ENCODE results near the gene SPPL2A.
"Not testable (repeated sequence)": the region's sequence is repeated elsewhere in the genome, so short reads cannot be mapped to it uniquely, and the experiment has no call there.

Gene SPPL2A

DNA sequence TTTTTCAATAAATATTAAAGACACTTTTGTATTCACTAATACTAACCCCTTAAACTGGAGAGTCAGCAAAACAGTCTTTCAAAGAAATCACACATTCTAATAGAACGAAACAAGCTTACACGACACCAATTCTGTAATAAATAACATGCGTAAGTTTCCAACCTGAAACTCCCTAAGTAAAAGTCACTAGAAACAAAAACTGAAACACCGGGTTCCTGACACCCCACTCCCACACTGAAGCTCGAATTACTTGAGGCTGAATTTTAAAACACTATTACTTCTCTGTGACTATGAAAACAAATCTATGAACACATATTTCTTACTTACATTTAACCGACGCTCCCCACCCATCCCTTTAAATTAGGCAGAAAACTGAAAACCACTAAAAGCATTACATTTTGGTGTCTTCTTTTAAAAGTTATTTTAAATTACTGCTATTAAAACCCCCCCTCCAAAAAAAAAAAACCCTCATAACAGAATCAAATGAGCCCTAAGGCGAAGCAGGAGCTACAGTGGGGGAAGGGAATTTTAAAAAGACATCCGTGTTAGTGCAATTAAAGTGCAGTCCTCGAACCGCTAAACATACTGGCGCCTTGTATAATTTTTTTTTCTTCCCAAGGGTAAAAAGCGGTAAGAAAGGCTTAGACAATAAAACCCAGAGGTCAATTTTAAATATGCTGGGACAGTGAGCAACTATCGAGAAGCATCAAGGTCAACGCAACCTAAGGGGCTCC, 878 bp downstream of the SPPL2A start:
- peak; percentile 40 for DNase-seq

DNA sequence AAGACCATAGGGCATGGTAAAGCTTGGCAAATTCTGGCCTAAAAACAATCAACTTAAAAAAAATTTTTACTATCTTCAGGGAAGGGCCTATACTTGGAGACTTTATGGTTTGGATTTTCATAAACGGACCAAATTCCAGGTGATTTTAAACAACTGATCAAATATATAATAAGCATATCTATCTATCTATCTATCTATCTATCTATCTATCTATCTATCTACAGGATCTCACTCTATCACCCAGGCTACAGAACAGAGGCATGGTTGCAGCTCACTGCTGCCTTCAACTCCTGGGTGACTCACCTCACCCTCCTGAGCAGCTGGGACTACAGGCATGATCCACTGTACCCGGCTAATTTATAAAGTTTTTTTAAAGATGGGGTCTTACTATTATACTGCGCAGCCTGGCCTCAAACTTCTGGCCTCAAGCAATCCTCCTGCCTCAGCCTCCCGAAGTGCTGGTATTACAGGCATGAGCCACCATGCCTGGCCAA, 6.7 kb downstream of the SPPL2A start:
- no peak for DNase-seq

DNA sequence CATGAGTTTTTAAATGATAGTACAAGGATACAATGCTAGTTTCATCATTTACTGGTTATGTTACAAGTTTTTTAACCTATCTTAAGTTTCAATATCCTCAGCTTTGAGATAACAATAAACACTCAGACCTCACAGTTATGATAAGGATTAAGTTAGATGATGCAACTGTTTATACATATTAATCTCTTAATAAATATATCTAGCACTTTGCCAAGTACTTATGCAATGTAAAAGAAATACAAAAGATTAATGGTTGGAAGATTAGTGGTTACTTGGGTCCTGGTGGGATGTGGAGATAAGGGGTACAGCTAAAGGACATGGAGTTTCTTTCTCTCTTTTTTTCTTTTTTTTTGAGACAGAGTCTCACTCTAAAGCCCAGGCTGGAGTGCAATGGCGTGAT, 12.0 kb downstream of the SPPL2A start:
- no peak for DNase-seq

DNA sequence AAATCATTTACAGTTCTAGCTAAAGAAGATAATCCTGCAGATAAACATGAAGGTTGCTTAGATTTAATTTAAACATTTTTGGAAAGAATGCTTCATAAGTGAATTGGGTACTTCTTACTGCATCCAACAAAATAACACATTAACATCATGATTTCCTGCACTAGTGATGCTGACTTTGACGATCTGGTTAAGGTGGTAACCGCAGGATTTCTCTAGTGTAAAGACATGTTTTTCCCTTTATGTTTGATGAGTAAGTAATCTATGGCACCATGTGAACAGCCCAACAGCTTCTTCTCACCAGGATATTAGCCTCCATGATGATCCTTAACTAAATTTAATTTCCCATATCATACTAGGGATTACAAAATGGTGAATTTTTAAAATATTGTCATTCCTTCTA, 14.1 kb downstream of the SPPL2A start:
- DNase-seq: peak; percentile 27

DNA sequence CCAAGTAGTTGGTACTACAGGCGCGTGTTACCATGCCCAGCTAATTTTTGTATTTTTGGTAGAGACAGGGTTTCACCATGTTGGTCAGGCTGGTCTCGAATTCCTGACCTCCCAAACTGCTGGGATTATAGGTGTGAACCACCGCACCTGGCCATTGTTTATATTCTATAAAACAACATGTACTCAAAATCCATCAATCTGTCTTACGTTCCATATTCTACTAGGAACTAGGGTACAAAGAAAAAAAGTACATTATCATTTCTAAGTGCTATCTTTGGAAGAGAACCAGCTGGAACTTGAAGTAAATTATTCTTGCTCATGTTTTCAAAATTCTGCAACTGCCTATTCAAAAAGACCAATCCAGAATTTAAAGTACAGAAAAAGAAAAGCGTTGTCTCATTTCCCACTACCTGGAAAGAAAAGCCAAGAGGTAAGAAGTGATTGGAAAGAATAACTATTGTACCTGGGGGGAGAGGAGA, 15.2 kb downstream of the SPPL2A start:
- no peak for DNase-seq

DNA sequence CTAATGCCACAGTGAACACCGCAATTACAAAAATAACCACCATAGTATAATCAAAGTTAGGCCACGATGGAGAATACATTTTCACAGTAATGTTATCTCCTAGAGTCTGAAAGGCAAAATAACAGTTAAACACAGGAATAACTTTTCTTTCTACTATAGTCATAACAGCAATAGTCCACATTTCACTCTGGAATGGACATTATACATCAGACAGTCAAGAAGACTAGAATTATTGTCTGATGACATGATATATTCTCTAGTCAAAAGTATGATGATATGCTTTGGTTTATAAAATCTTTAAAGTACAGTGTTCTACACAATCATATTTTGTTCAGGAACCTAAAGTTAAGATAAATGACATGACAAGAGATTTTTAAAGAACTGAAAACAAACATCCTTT, 18.0 kb downstream of the SPPL2A start:
- no peak for DNase-seq

DNA sequence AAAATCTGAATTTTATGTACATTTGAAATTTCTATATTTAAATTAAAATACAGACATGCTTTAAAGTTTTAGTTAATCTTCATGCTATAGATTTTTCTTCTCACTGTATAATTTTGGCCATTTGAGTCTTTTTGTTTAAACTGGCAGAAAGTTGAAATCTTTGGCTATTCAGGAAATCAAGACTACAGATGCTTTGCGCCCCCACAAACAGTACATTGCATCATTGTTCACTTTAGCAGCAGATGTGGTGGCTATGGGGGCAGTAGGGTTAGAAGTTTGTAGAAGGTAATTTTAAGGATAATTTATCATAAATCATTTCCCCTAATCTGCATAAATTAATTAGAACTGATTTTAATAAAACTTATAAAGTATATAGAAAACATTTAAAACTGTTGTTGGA, 20.9 kb downstream of the SPPL2A start:
- DNase-seq: no peak

DNA sequence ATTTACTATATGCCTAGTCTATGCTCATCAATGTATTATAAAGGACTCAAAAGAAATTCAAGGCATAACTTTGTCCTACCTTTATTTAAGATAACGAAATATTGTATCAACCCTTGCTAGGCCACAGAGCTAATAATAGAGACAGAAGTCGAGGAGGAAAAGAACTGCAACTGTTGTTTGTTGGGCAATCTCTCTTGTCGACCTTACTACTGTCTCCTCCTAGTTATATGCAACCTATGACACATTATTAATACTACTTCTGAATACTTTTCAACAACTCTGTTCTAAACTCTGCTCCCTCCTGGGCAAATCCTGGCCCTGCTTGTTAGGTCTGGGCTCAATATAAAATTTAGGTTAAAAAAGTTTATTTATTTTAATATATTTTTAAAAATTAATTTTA, 24.6 kb downstream of the SPPL2A start:
- DNase-seq: no peak

DNA sequence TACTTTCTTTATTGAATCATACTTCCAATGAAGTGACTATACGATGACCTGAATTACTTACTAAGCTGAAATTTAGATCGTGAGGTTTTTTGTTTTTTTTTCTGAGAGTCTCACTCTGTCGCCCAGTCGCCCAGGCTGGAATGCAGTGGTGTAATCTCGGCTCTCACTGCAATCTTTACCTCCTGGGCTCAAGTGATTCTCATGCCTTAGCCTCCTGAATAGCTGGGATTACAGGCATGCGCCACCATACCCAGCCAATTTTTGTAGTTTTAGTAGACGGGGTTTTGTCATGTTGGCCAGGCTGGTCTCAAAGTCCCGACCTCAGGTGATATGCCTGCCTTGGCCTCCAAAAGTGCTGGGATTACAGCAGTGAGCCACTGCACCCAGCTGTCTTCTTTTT, 28.7 kb downstream of the SPPL2A start:
- DNase-seq: no peak

DNA sequence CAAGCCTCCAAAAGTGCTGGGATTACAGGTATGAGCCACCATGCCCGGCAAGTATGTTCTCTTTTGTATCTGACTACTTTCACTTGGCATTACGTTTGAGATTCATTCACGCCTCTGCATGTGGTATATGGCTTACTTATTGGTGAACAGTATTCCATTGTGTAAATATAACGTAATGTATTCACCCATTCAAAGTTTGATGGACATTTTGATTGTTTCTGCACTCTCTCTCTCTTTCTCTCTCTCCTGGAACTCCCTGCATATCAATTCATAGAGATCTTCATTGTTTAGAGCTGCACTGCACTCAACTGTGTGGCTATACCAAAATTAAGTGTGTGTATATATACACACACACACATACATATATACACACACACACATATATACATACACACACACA, 30.4 kb downstream of the SPPL2A start:
- DNase-seq: no peak

DNA sequence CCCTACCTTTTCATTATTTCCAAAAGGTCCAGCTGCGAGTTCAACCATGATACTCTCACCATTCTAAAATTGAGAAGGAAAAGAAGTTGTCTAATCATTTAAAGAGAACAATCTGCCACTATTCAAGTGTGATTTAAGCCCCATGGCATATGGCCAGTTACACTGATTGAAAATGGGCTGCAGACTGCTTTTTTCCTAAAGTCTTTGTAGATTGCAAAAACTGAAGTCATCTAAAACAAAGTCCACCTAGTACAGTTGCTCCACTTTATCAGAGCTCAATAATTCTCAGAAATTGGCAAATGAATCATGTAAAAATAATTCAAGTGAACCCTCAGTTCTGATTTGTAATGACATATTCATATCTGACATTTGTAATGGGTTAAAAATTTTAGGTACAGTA, 39.2 kb downstream of the SPPL2A start:
- DNase-seq: no peak

DNA sequence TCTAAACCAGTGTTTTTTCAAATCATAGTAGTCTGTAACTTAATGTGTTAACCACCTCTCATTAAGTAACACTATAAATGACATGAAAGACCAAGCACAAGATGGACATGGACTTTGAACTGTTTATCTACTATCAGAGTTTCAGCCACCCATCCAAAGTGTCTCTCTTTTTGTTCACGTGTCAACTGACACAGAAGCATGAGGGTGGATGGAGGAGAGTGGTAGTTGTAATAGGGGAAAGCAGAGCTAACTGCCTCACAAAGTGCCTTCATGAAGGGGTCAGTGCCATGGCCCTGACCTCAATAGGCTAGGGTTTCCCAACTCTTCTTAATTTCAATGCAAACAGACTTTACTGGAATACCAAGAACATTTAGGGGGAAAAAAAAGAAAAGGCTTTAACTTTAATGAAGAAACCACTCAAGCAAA, 46.8 kb downstream of the SPPL2A start:
- DNase-seq: no peak

DNA sequence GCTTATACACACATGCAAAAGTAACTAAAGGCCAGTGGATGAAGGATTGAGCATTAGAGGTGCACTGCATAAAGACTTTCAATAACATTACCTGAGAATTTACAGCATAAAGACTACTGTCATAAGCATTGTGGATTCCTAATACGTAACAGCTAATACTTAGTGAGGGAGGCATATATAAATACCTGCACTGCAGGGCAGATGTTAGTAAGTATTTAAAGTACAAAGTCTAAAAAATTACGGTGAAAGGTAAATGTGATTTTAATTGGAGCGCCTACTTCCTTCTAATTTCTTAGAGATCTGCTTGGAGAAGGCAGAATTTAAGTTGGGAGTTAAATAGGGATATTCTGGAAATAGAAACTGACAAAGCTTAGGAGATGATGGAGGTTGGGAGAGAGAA, 53.5 kb downstream of the SPPL2A start:
- DNase-seq: no peak

DNA sequence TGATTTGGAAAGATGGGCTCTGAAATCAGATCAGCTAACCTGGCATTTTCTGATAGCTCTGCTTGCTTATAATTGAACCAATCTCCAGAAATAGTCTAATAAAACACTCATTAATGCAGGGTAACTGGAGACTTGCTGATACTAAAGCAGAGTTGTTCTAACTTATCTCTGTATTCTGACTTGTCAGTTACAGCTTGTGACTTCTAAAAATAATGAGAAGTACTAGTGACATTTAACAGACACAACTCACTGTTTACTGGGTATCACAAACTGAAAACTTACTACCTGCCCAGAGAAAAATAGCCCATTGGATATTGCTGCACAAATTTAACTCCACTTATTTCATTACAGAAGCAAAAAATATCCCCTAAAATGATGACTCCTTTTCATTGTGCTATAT, 54.9 kb downstream of the SPPL2A start:
- DNase-seq: no peak

DNA sequence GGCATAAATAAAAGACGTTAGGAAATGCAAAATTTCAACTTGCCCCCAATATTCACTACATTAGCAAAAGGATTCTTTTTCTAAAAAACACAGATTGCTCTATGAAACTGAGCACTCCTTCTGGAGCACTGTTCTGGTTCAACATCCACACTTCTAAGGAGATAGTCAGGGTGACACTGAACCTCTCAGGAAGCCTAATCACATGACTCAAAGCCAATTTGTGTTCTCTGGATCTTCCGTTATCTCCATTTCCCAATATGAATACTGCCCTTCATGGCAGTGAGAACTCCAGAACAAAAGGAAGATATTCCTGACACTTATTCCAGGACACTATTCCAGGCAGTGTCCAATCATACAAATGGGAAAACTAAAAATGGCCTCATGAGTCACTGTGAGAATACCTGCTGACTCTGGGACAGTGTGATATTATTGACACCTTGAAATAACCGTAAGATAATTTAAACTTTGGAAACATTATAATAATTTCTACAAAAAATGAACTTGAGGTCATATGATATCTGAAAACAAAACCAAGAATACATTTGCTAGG, 57.6 kb downstream of the SPPL2A start:
- DNase-seq: no peak

DNA sequence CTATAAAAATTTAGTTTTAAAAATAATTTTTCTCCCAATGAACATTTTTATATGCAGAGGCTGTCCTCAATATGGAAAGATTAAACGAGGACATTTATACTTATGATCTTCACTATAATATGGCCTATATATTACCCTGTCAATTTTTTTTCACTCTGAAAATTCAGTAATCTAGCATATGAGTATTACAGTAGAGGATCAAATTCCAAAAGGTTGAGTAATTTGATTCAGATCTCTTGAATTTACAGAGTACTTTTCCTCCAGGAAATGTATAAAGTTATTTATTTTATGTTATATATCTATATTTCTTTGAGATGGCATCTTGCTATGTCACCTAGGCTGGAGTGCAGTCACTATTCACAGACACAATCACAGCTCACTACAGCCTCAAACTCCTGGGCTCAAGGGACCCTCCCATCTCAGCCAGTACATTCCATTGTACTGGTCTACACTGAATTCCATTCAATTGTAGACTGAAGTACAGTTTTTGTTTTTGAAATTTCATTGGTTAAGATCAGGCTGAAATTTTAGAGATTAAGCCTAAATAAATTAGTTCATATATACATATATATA, 62.7 kb downstream of the SPPL2A start:
- DNase-seq: no peak

DNA sequence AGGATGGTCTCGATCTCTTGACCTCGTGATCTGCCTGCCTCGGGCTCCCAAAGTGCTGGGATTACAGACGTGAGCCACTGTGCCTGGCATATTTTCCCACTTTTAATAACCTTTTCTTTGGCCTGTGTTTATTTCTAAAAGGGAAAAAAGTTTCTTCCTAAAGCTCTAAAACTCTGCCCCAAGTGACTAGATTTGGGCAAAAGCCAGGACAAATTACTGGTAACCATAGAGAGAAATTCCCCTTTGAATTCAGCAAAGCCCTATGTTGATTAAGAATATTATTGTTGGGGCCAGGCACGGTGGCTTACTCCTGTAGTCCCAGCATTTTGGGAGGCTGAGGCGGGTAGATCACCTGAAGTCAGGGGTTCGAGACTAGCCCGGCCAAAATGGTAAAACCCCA, 67.4 kb downstream of the SPPL2A start:
- DNase-seq: no peak

DNA sequence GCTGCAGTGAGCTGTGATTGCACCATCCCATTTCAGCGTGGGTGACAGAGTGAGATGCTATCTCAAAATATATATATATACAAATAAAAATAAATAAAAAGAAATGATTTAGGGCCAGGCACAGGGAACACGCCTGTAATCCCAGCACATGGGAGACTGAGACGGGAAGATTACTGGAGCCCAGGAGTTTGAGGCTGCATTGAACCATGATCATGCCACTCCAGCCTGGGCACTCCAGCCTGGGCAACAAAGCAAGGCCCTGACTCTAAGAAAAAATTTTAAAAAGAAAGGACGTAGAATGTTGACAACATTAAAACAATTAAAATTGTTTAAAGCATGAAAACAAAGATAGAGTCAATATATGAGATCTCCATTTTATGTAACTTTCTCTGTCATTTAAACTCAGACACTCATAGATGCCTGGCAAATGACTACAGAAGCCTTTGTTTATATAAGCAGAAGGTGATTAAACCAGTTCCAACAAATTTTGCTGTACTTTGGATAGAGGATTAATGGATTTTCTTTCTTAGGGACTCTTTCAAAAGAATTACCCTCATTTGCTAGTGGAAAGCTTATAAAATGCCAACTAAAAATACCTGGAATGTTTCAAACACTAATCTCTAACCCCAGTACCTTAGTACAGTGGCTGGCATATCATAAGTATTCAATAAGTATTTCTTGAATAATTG, 68.3 kb downstream of the SPPL2A start:
- DNase-seq: no peak

DNA sequence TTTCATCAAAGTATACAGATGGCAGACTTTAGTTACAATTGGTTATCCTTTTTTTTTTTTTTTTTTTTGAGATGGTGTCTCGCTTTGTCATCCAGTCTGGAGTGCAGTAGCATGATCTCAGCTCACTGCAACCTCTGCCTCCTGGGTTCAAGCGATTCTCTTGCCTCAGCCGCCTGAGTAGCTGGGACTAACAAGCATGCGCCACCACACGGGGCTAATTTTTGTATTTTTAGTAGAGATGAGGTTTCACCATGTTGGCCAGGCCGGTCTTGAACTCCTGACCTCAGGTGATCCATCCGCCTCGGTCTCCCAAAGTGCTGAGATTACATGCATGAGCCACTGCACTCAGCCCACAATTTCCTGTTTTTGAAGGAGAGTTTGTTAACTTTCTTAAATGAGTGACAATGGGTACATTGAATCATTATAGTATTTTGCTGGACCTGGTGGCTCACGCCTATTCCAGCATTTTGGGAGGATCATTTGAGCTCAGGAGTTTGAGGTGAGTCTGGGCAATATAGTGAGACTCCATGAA, 70.8 kb downstream of the SPPL2A start:
- DNase-seq: not testable (repeated sequence)

DNA sequence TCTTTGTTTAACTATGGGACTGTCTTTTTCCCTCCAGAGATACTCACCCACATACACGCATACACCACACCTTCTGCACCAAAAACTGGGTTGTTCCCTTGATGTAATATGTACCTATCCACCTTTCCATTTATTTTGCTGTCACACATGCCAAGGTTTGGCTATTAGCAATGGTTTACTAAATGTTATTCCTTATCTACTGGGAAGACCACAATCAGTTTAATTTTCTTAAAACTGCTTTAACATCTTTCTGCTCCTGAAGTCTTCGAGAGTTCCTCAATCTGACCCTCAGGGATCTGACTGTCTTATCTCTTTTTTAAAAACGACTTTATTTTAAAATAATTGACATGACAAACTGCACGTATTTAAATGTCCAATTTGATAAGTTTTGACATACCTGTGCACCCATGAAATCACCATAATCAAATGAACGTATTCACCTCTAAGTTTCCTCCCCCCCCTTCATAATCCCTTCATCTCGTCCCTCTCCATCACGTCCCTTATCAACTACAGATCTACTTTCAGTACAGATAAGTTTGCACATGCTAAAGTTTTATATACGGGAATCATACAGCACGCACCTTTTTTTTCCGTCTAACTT, 78.1 kb downstream of the SPPL2A start:
- DNase-seq: no peak

DNA sequence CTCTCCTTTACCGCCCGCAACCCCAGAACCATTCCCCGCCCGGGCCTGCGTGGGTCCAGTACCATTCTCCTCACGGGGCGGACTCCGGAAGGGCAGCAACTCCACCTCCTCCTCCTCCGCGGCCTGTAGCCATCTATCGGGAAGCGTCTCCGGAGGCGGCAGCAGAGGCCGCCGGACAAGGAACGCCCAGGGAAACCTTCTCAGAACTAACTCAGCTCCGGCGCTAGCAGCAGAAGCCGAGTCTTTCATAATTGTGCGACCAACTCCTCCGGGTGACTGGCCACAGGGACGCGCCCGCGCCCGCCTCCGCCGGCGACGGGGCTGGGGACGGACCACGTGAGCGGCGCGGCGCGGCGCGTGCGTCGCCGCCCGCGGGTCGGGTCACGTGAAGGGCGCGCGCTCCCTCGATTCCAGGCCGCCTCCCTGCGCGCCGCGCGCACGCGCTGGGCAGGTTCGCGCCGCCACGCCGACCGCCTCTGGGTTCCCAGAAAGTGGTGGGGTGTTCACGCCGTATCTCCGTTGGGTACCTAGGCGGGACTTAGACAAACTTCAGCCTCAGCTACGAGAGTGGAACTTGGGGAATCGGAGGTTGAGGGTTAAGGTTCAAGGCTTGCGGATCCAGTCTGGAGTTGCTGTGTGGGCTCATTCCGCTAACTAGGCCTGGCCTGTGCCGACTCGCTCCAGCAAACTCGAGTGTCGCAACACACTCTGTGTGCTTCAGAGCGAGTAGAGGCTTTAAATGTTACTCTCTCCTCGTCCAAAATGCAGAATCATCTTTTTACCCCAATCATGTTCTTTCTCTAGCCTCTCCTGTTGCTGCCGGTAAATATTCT, 78.8 kb downstream of the SPPL2A start, which contains the start of gene TRPM7:
TRPM7 (minus strand) TSS at position 329 of the 833 bp plus-strand sequence; CDS start at position 65, 264 bp downstream.
- DNase-seq: peak; percentile 90

DNA sequence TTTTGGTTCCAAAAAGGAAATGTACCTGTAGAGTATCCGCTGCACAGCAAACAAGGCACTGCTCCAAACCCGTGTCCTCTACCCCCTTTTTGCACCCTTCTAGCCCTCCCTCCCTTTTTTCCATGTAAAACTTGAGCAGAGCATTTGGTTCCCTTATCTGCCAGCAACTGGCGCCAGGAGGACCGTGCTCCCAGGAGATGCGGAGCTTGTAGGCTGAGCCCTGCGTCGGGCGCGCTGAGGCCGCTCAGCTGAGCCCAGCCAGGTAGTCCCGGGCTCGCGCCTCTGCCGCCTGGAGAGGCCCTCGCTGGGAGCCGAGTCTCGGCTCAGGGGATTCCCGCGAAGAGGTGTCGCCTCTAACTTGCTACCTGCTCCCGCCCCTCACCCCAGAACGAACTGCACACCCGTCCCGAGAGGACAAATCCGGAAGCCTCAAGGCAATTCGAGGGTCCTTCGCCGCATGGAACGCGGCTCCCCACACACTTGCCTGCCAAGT, 79.5 kb downstream of the SPPL2A start:
- peak; percentile 81 for DNase-seq

All from CD4-positive, alpha-beta T cell treated with Interleukin-12 subunit alpha and Interleukin-12 subunit beta, for 1 hour (primary cell).